ENCODE data around the gene SIPA1L3.

DNA sequence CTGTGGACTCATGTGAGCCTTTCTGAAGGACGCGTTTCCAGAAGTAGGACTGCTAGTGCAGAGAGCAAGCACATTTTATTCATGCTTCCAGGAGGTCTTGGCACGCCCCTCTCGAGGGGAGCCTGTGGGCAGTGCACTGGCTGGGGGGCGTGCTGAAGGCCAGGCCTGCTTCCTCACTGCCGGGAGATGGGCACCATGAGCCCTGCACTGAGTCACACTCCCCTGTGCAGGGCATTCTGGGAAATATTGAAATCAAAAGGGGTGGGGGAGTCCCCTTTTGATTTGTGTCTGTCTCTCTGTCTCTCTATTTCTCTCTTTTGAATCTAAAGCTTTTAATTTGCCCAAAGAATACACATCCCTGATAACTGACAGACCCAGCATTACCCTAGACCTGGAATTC is 283.1 kb downstream of the SIPA1L3 start:
- TF ChIP-seq, protein P1, sequence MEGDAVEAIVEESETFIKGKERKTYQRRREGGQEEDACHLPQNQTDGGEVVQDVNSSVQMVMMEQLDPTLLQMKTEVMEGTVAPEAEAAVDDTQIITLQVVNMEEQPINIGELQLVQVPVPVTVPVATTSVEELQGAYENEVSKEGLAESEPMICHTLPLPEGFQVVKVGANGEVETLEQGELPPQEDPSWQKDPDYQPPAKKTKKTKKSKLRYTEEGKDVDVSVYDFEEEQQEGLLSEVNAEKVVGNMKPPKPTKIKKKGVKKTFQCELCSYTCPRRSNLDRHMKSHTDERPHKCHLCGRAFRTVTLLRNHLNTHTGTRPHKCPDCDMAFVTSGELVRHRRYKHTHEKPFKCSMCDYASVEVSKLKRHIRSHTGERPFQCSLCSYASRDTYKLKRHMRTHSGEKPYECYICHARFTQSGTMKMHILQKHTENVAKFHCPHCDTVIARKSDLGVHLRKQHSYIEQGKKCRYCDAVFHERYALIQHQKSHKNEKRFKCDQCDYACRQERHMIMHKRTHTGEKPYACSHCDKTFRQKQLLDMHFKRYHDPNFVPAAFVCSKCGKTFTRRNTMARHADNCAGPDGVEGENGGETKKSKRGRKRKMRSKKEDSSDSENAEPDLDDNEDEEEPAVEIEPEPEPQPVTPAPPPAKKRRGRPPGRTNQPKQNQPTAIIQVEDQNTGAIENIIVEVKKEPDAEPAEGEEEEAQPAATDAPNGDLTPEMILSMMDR (IDR thresholded peaks at IDR 0.05) = no peak
- no peak for TF ChIP-seq POLR2A (IDR thresholded peaks at IDR 0.05)
